NCI-H460 (cell line): ENCODE results near the gene SPANXB1. TPM values are rescaled to one million over a fixed set of nuclear protein-coding genes. Genes with fewer than 3 reads are reported as not detected.
"Not testable (repeated sequence)": the region's sequence is repeated elsewhere in the genome, so short reads cannot be mapped to it uniquely, and the experiment has no call there.

Source experiments
- DNase-seq: peaks from one replicate; pipeline ENCODE4 v3.0.0-alpha.2; 2016; ENCODE audit warnings: low read depth; ENCODE audit errors: extremely low read depth
- polyA plus RNA-seq: library from polyadenylated mRNA; depleted of rRNA; stranded (reverse); fragments of >200 nt; gene quantifications from 2 replicates; pipeline ENCODE4 v1.2.3, GENCODE V29; 2014; cell fraction: nucleus; rRNA removed
- total RNA-seq: library from RNA; depleted of rRNA; stranded (reverse); fragments of >200 nt; shearing (Covaris generic); gene quantifications from 2 replicates; pipeline ENCODE4 v1.2.3, GENCODE V29; 2014; rRNA removed

The SPANXB1 gene
- total RNA-seq = not detected in 2 replicates
- polyA plus RNA-seq = not detected in 2 replicates

- DNase-seq = not testable (repeated sequence)
These were observed at the start of gene SPANXB1 for GRCh38 chrX:141002568-141002967. Gene SPANXB1, plus strand, starts transcription at chrX:141002594. Its CDS starts 100 bp downstream, at chrX:141002694.

GRCh38 chrX:140967036-140967435 is 35.4 kb upstream of the SPANXB1 start:
- DNase-seq = no peak

GRCh38 chrX:140971099-140971795 is 31.1 kb upstream of the SPANXB1 start:
- no peak for DNase-seq

- DNase-seq = no peak
These were observed 26.9 kb upstream of the SPANXB1 start for GRCh38 chrX:140975472-140975871.

GRCh38 chrX:140980271-140980670 is 22.1 kb upstream of the SPANXB1 start:
- DNase-seq = no peak

GRCh38 chrX:140983730-140984129 is 18.7 kb upstream of the SPANXB1 start:
- DNase-seq = no peak

- DNase-seq = not testable (repeated sequence)
These were observed 2.8 kb downstream of the SPANXB1 start for GRCh38 chrX:141005243-141005642.

GRCh38 chrX:141044246-141044645 is 41.9 kb downstream of the SPANXB1 start:
- DNase-seq = not testable (repeated sequence)

GRCh38 chrX:141049878-141050277 is 47.5 kb downstream of the SPANXB1 start:
- not testable (repeated sequence) for DNase-seq

- DNase-seq = not testable (repeated sequence)
These were observed 49.7 kb downstream of the SPANXB1 start for GRCh38 chrX:141052098-141052497.

Other genes with a start within 250 kb of the SPANXB1 start
- 10.2 and 14.2 TPM in 2 replicates for gene LDOC1, start 174.5 kb downstream of the SPANXB1 start, total RNA-seq
- gene SPANXC, start 239.9 kb downstream of the SPANXB1 start, total RNA-seq = not detected in 2 replicates